ENCODE data around the gene DCAF15. TPM values are rescaled to one million over a fixed set of nuclear protein-coding genes. Genes with fewer than 3 reads are reported as not detected.
A peak's percentile ranks its signal among the peaks of the same experiment; 100 is the strongest.

DCAF15 gene
- total RNA-seq, 1 experiment from 2014 or later, result 15.1 TPM

DNA sequence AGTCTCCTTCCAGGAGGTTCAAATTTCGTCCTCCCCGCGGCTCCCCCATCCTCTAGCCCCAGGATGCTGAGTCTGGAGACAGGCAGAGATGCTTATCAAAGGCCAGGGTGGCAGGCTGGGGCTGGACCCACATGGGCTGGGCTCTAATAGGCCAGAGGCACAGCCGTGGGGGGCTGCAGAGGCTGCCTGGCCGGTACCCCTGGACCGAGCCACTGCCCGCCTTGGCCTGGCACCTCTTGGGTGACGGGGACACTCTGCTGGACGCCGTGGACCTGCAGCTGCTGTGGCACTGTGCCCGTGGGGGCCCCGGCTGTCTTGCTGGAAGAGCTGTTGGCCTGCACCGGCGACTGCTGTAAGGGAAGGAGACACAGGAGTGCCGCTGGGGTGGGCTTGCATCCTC, 28.0 kb downstream of the DCAF15 start:
- no peaks in the 10 kb centered on the region for H3K27me3 ChIP-seq (ENCODE audit: low read length)
- no peaks in the 10 kb centered on the region for H3K79me2 ChIP-seq (ENCODE audit: low read length)
- H3K27ac ChIP-seq (ENCODE audit: low read length), result no peak overlapping the region
- no peak overlapping the region for H2AFZ ChIP-seq (ENCODE audit: low read length)
- peaks cover 40% of the 10 kb centered on the region for H3K4me1 ChIP-seq (ENCODE audit: low read length)
- H3K4me2 ChIP-seq (ENCODE audit: low read depth, low read length, poor library complexity, severe bottlenecking), result no peak overlapping the region
- H3K4me3 ChIP-seq (ENCODE audit: low read length), result no peak overlapping the region
- no peaks in the 10 kb centered on the region for H3K9me3 ChIP-seq (ENCODE audit: low read length)
- H3K36me3 ChIP-seq (ENCODE audit: insufficient read depth, low read length), result no peaks in the 10 kb centered on the region
- H3K9me2 ChIP-seq (replicated peaks; ENCODE audit: insufficient read depth, low read length), result no peaks in the 10 kb centered on the region
- H4K20me1 ChIP-seq (ENCODE audit: insufficient read depth, low read depth, low read length), result no peaks in the 10 kb centered on the region
- no peak for DNase-seq
- no peak overlapping the region for H3K9ac ChIP-seq (ENCODE audit: low read length)

DNA sequence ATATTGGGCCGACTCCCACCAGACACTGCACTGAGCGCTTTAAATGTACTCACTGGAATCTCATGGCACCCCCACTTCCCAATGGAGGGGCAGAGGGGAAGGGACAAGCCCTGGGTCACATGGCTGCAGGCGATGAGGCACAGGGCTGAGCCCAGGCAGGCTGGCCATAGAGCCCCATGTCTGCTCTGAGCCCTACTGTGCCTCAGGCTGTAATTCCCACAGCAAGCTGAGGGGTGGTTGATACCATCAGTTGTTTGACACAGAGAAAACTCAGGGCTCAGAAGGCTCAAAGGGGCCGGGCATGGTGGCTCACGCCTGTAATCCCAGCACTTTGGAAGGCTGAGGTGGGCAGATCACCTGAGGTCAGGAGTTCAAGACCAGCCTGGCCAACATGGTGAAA, 28.7 kb downstream of the DCAF15 start:
- no peaks in the 10 kb centered on the region for H3K79me2 ChIP-seq (ENCODE audit: low read length)
- H3K4me1 ChIP-seq (ENCODE audit: low read length), result peaks cover 47% of the 10 kb centered on the region

DNA sequence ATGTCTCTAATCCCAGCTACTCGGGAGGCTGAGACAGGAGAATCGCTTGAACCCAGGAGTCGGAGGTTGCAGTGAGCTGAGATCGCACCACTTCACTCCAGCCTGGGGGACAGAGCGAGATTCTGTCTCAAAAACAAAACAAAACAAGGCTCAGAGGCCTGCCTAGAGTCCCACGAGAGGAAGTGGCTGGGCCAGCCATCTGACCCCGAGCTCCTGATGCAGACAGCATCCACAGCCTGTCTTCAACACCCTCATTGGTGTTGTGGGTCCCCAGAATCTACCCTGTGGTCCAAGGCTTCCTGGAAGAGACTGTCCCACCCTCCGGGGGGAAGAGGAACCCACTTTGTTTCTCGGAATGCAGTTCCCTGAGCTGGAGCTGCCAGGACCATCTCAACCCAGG, 29.2 kb downstream of the DCAF15 start:
- Histone ChIP-seq H3K27me3 (ENCODE audit: low read length) (no peaks in the 10 kb centered on the region), H3K36me3 (ENCODE audit: insufficient read depth, low read length) (no peaks in the 10 kb centered on the region), H3K4me1 (ENCODE audit: low read length) (peaks cover 50% of the 10 kb centered on the region), H3K9ac (ENCODE audit: low read length) (no peak overlapping the region), H4K20me1 (ENCODE audit: insufficient read depth, low read depth, low read length) (no peaks in the 10 kb centered on the region), H3K4me3 (ENCODE audit: low read length) (no peak overlapping the region), H3K9me2 (replicated peaks; ENCODE audit: insufficient read depth, low read length) (no peaks in the 10 kb centered on the region), H3K79me2 (ENCODE audit: low read length) (no peaks in the 10 kb centered on the region), H3K4me2 (ENCODE audit: low read depth, low read length, poor library complexity, severe bottlenecking) (no peak overlapping the region), H3K9me3 (ENCODE audit: low read length) (no peaks in the 10 kb centered on the region), H2AFZ (ENCODE audit: low read length) (no peak overlapping the region), H3K27ac (ENCODE audit: low read length) (no peak overlapping the region)
- DNase-seq, result no peak

More for the DNA sequence above, 28.7 kb downstream of the DCAF15 start:
- no peak overlapping the region for H3K4me2 ChIP-seq (ENCODE audit: low read depth, low read length, poor library complexity, severe bottlenecking)
- no peaks in the 10 kb centered on the region for H3K36me3 ChIP-seq (ENCODE audit: insufficient read depth, low read length)
- H3K9ac ChIP-seq (ENCODE audit: low read length), result no peak overlapping the region
- no peaks in the 10 kb centered on the region for H3K9me3 ChIP-seq (ENCODE audit: low read length)
- no peak overlapping the region for H3K4me3 ChIP-seq (ENCODE audit: low read length)
- no peak overlapping the region for H2AFZ ChIP-seq (ENCODE audit: low read length)
- H3K27ac ChIP-seq (ENCODE audit: low read length), result no peak overlapping the region
- H3K27me3 ChIP-seq (ENCODE audit: low read length), result no peaks in the 10 kb centered on the region
- no peak for DNase-seq
- no peaks in the 10 kb centered on the region for H3K9me2 ChIP-seq (replicated peaks; ENCODE audit: insufficient read depth, low read length)
- no peaks in the 10 kb centered on the region for H4K20me1 ChIP-seq (ENCODE audit: insufficient read depth, low read depth, low read length)

DNA sequence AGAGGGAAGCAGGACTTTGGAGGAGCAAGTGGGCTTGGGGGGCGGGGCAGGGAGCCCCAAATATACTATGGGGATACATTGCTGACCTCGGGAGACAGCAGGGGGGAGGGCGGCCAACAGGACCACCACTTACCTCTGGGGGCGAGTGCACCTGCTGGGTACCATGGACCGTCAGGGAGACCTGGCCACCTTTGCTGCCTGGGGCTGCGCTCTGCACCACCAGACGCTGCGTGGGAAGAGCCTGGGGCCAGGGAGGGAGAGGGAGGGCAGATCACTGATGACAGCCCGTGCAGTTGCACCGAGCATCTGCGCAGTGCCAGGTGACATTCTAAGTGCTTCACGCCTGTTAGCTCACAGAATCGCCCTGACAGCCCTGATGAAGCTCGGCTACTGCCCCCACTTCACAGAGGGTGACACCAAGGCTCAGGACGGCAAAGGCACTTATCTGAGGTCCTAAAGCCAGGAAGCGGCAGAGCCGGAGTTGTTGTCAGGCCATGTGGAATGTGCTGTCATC, 29.7 kb downstream of the DCAF15 start:
- no peak overlapping the region for H3K9ac ChIP-seq (ENCODE audit: low read length)
- H3K27ac ChIP-seq (ENCODE audit: low read length), result no peak overlapping the region
- peaks cover 56% of the 10 kb centered on the region for H3K4me1 ChIP-seq (ENCODE audit: low read length)
- no peak overlapping the region for H3K4me2 ChIP-seq (ENCODE audit: low read depth, low read length, poor library complexity, severe bottlenecking)
- no peaks in the 10 kb centered on the region for H4K20me1 ChIP-seq (ENCODE audit: insufficient read depth, low read depth, low read length)
- no peak for DNase-seq
- peaks cover 2% of the 10 kb centered on the region for H3K79me2 ChIP-seq (ENCODE audit: low read length)
- H3K9me3 ChIP-seq (ENCODE audit: low read length), result no peaks in the 10 kb centered on the region
- H3K27me3 ChIP-seq (ENCODE audit: low read length), result no peaks in the 10 kb centered on the region
- H3K9me2 ChIP-seq (replicated peaks; ENCODE audit: insufficient read depth, low read length), result no peaks in the 10 kb centered on the region
- no peak overlapping the region for H3K4me3 ChIP-seq (ENCODE audit: low read length)
- H3K36me3 ChIP-seq (ENCODE audit: insufficient read depth, low read length), result no peaks in the 10 kb centered on the region
- H2AFZ ChIP-seq (ENCODE audit: low read length), result no peak overlapping the region

- DNase-seq, result no peak
- Histone ChIP-seq H3K9me3 (ENCODE audit: low read length) (no peaks in the 10 kb centered on the region), H3K4me2 (ENCODE audit: low read depth, low read length, poor library complexity, severe bottlenecking) (no peak overlapping the region), H3K27ac (ENCODE audit: low read length) (0 out of 2 replicates have a peak overlapping the region, but pooled peaks have one; percentile 31), H3K79me2 (ENCODE audit: low read length) (peaks cover 9% of the 10 kb centered on the region), H4K20me1 (ENCODE audit: insufficient read depth, low read depth, low read length) (no peaks in the 10 kb centered on the region), H3K9me2 (replicated peaks; ENCODE audit: insufficient read depth, low read length) (no peaks in the 10 kb centered on the region), H3K4me3 (ENCODE audit: low read length) (no peak overlapping the region), H2AFZ (ENCODE audit: low read length) (no peak overlapping the region), H3K27me3 (ENCODE audit: low read length) (no peaks in the 10 kb centered on the region), H3K4me1 (ENCODE audit: low read length) (peaks cover 63% of the 10 kb centered on the region), H3K36me3 (ENCODE audit: insufficient read depth, low read length) (no peaks in the 10 kb centered on the region), H3K9ac (ENCODE audit: low read length) (peak overlapping the region; percentile 30; the same call in 1 of the 2 replicates)
These were observed 30.5 kb downstream of the DCAF15 start for GRCh38 chr19:13982773-13983172.

GRCh38 chr19:13983213-13983889, 31.0 kb downstream of the DCAF15 start:
- no peaks in the 10 kb centered on the region for H4K20me1 ChIP-seq (ENCODE audit: insufficient read depth, low read depth, low read length)
- H3K4me3 ChIP-seq (ENCODE audit: low read length), result no peak overlapping the region
- no peaks in the 10 kb centered on the region for H3K27me3 ChIP-seq (ENCODE audit: low read length)
- no peaks in the 10 kb centered on the region for H3K9me2 ChIP-seq (replicated peaks; ENCODE audit: insufficient read depth, low read length)
- H3K9me3 ChIP-seq (ENCODE audit: low read length), result no peaks in the 10 kb centered on the region
- H3K4me2 ChIP-seq (ENCODE audit: low read depth, low read length, poor library complexity, severe bottlenecking), result no peak overlapping the region
- peaks cover 64% of the 10 kb centered on the region for H3K4me1 ChIP-seq (ENCODE audit: low read length)
- H2AFZ ChIP-seq (ENCODE audit: low read length), result no peak overlapping the region
- DNase-seq, result no peak
- peak overlapping the region; percentile 30 for H3K9ac ChIP-seq (ENCODE audit: low read length)
- H3K79me2 ChIP-seq (ENCODE audit: low read length), result peaks cover 11% of the 10 kb centered on the region
- H3K27ac ChIP-seq (ENCODE audit: low read length), result peak overlapping the region; percentile 60
- no peaks in the 10 kb centered on the region for H3K36me3 ChIP-seq (ENCODE audit: insufficient read depth, low read length)

DNA sequence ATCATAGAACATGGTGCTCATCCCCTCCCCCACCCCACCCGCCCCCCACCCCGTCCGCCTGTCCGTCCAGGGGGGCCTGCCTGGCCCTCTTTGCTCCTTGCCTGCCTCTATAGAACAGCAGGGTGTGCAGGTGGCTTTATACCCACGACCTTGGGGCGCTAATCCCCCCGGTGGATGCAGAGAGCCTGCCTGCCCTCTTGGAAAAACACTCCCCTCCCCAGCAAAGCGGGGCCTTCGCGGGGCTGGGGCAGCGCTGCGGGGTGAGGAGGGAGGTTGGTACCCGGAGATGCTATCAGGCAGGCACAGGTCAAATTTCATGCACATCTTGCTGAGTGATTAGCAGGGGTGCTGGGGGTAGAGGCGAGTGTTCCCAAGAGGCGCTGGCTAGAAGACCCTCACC, 31.9 kb downstream of the DCAF15 start:
- Histone ChIP-seq H4K20me1 (ENCODE audit: insufficient read depth, low read depth, low read length) (no peaks in the 10 kb centered on the region), H2AFZ (ENCODE audit: low read length) (no peak overlapping the region), H3K4me1 (ENCODE audit: low read length) (peaks cover 61% of the 10 kb centered on the region), H3K4me3 (ENCODE audit: low read length) (no peak overlapping the region; the same call in 1 of the 2 replicates), H3K36me3 (ENCODE audit: insufficient read depth, low read length) (no peaks in the 10 kb centered on the region), H3K9ac (ENCODE audit: low read length) (peak overlapping the region; percentile 26; the same call in 1 of the 2 replicates), H3K9me3 (ENCODE audit: low read length) (no peaks in the 10 kb centered on the region), H3K79me2 (ENCODE audit: low read length) (peaks cover 11% of the 10 kb centered on the region), H3K4me2 (ENCODE audit: low read depth, low read length, poor library complexity, severe bottlenecking) (no peak overlapping the region), H3K27me3 (ENCODE audit: low read length) (no peaks in the 10 kb centered on the region), H3K9me2 (replicated peaks; ENCODE audit: insufficient read depth, low read length) (no peaks in the 10 kb centered on the region), H3K27ac (ENCODE audit: low read length) (peak overlapping the region; percentile 96)
- DNase-seq, result no peak

DNA sequence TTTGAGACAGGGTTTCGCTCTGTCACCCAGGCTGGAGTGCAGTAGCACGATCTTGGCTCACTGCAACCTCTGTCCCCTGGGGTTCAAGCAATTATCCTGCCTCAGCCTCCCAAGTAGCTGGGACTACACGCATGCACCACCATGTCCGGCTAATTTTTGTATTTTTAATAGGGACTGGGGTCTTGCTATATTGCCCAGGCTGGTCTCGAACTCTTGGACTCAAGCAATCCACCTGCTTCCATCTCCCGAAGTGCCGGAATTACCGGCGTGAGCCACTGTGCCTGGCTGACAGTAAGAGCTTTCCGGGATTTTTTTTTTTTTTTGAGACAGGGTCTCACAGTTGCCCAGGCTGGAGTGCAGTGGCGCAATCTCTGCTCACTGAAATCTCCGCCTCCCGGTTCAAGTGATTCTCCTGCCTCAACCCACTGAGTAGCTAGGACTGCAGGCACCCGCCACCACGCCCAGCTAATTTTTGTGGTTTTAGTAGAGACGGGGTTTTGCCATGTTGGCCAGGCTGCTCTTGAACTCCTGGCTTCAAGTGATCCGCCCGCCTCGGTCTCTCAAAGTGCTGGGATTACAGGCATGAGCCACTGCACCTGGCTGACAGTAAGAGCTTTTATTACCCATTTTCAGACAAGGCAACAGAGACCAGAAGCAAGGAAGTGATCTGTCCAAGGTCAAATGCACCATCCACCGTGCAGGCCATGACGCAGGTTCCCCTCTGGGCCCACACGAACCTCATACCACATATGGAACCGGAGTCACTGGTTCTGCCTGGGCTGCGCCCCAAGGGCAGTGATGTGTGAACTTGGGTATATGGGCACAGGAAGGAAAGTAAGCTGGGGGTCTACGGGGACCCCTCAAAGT, 32.8 kb downstream of the DCAF15 start:
- H3K27ac ChIP-seq (ENCODE audit: low read length), result peak overlapping the region; percentile 96
- peak overlapping the region; percentile 56; the same call in 1 of the 2 replicates for H2AFZ ChIP-seq (ENCODE audit: low read length)
- H3K4me3 ChIP-seq (ENCODE audit: low read length), result peak overlapping the region; percentile 69
- H3K9me2 ChIP-seq (replicated peaks; ENCODE audit: insufficient read depth, low read length), result no peaks in the 10 kb centered on the region
- H3K79me2 ChIP-seq (ENCODE audit: low read length), result peaks cover 11% of the 10 kb centered on the region
- H3K4me2 ChIP-seq (ENCODE audit: low read depth, low read length, poor library complexity, severe bottlenecking), result peak overlapping the region; percentile 91
- H4K20me1 ChIP-seq (ENCODE audit: insufficient read depth, low read depth, low read length), result no peaks in the 10 kb centered on the region
- peaks cover 52% of the 10 kb centered on the region for H3K4me1 ChIP-seq (ENCODE audit: low read length)
- peak overlapping the region; percentile 85 for H3K9ac ChIP-seq (ENCODE audit: low read length)
- H3K27me3 ChIP-seq (ENCODE audit: low read length), result no peaks in the 10 kb centered on the region
- DNase-seq, result peak; percentile 78
- H3K9me3 ChIP-seq (ENCODE audit: low read length), result no peaks in the 10 kb centered on the region
- H3K36me3 ChIP-seq (ENCODE audit: insufficient read depth, low read length), result no peaks in the 10 kb centered on the region
